Fibroblast of gingiva (primary cell): ENCODE results near the gene C12orf50.
"Not testable (repeated sequence)": the region's sequence is repeated elsewhere in the genome, so short reads cannot be mapped to it uniquely, and the experiment has no call there.

Experiments used
- DNase-seq: peaks from one replicate; pipeline ENCODE4 v3.0.0-alpha.2; 2011; ENCODE audit warnings: low read depth

The C12orf50 gene

GRCh38 chr12:88029093-88029665, at the start of gene C12orf50:
Gene C12orf50 (minus strand): TSS chr12:88029401. CDS start chr12:88026962, 2,439 bp downstream.
- no peak for DNase-seq

- no peak for DNase-seq
Measured at GRCh38 chr12:88067301-88067700, 38.1 kb upstream of the C12orf50 start.

GRCh38 chr12:88063375-88063774, 34.2 kb upstream of the C12orf50 start:
- no peak for DNase-seq

GRCh38 chr12:88062474-88062873, 33.3 kb upstream of the C12orf50 start:
- DNase-seq = no peak

- DNase-seq = no peak
Measured at GRCh38 chr12:88058719-88059077, 29.5 kb upstream of the C12orf50 start.

GRCh38 chr12:88057994-88058718, 29.0 kb upstream of the C12orf50 start:
- DNase-seq = no peak

GRCh38 chr12:88056571-88056970, 27.4 kb upstream of the C12orf50 start:
- DNase-seq = no peak

GRCh38 chr12:88052686-88053085, 23.5 kb upstream of the C12orf50 start:
- peak; percentile 45 for DNase-seq

GRCh38 chr12:88044035-88044434, 14.8 kb upstream of the C12orf50 start:
- no peak for DNase-seq

GRCh38 chr12:88037770-88038169, 8.6 kb upstream of the C12orf50 start:
- no peak for DNase-seq

- peak; percentile 74 for DNase-seq
Measured at GRCh38 chr12:88036353-88036965, 7.3 kb upstream of the C12orf50 start.

- DNase-seq = no peak
Measured at GRCh38 chr12:88035907-88036289, 6.7 kb upstream of the C12orf50 start.

GRCh38 chr12:88035271-88035906, 6.2 kb upstream of the C12orf50 start:
- DNase-seq = peak; percentile 76

GRCh38 chr12:88031161-88031560, 2.0 kb upstream of the C12orf50 start:
- DNase-seq = not testable (repeated sequence)

GRCh38 chr12:88026196-88026595, 3.0 kb downstream of the C12orf50 start:
- DNase-seq = no peak

GRCh38 chr12:88017964-88018363, 11.2 kb downstream of the C12orf50 start:
- DNase-seq = no peak

GRCh38 chr12:88015825-88016224, 13.4 kb downstream of the C12orf50 start:
- DNase-seq = no peak

GRCh38 chr12:88011755-88012154, 17.4 kb downstream of the C12orf50 start:
- DNase-seq = no peak

- DNase-seq = no peak
Measured at GRCh38 chr12:88006351-88006750, 22.9 kb downstream of the C12orf50 start.

GRCh38 chr12:88001327-88001726, 27.9 kb downstream of the C12orf50 start:
- DNase-seq = no peak

- peak; percentile 67 for DNase-seq
Measured at GRCh38 chr12:87995581-87996178, 33.5 kb downstream of the C12orf50 start.

- no peak for DNase-seq
Measured at GRCh38 chr12:87991483-87991882, 37.7 kb downstream of the C12orf50 start.

- no peak for DNase-seq
Measured at GRCh38 chr12:87988534-87988933, 40.7 kb downstream of the C12orf50 start.
